IPS-15b (cell line): ENCODE results near the gene CUL1.

ENCODE experiments used
- H3K27me3 ChIP-seq: one replicate; pipeline ENCODE4 v1.6.1; 2013; ENCODE audit warnings: low read length; ENCODE audit not compliant: control insufficient read depth, insufficient read depth
- H3K36me3 ChIP-seq: one replicate; pipeline ENCODE4 v1.6.1; 2013; ENCODE audit warnings: low read length; ENCODE audit not compliant: control insufficient read depth, insufficient read depth
- H3K4me1 ChIP-seq: one replicate; pipeline ENCODE4 v1.6.1; 2013; ENCODE audit warnings: mild to moderate bottlenecking, low read length; ENCODE audit not compliant: control insufficient read depth, insufficient read depth
- H3K4me3 ChIP-seq: one replicate; pipeline ENCODE4 v1.5.1; 2013; ENCODE audit warnings: low read depth, low read length
- H3K9ac ChIP-seq: one replicate; pipeline ENCODE4 v1.6.1; 2013; ENCODE audit warnings: low read depth, mild to moderate bottlenecking, low read length
- H3K9me3 ChIP-seq: one replicate; pipeline ENCODE4 v1.6.1; 2013; ENCODE audit warnings: mild to moderate bottlenecking, low read length; ENCODE audit not compliant: control insufficient read depth, insufficient read depth

The CUL1 gene

DNA sequence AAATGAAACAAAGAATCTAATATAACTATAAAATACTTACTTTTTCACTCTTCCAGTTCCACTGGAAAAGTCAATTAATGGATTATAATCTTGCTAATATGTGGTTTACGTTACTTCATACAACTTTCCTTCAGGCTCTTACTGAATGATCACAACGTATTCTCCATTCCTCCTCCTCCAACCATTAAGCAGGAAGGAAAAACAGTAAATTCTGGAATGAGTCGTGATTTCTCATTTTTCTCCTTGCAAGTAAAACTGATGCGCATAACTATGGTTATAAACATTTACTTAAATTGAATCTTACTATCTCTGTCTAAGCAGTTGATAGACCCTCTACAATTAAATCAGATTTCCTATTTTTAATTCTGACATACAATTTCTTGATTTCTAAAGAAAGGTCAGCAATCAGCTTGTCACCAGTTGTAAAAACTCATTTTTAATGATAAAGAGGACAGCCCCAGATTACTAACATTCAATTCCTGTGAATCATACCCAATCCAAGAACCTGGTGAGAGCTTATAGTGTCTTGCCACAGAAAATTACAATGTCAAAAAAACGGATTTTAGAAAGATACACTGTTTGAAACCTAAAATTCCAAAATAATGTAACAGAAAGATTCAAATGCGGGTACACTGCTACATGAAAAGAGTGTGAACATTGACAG is 121.1 kb downstream of the CUL1 start:
- H3K4me1 ChIP-seq = no peaks in the 10 kb centered on the region
- no peaks in the 10 kb centered on the region for H3K27me3 ChIP-seq
- no peaks in the 10 kb centered on the region for H3K36me3 ChIP-seq
- no peak overlapping the region for H3K4me3 ChIP-seq
- H3K9me3 ChIP-seq = no peaks in the 10 kb centered on the region
- no peak overlapping the region for H3K9ac ChIP-seq

DNA sequence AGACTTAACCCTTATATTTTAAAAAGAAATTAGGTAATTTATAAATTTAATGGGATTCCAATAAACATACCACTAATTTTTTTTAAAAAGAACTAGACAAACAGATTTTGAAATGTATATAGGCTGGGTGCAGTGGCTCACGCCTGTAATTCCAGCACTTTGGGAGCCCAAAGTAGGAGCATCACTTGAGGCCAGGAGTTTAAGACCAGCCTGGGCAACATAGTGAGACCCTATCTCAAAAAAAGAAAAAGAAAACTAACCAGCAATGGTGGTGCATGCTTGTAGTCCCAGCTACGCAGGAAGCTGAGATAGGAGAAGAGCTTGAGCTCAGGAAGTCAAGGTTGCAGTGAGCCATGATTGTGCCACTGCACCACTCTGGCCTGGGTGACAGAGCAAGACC is 122.7 kb downstream of the CUL1 start:
- H3K9ac ChIP-seq = no peak overlapping the region
- H3K36me3 ChIP-seq = no peaks in the 10 kb centered on the region
- H3K9me3 ChIP-seq = no peaks in the 10 kb centered on the region
- no peaks in the 10 kb centered on the region for H3K27me3 ChIP-seq
- H3K4me3 ChIP-seq = no peak overlapping the region
- H3K4me1 ChIP-seq = no peaks in the 10 kb centered on the region

DNA sequence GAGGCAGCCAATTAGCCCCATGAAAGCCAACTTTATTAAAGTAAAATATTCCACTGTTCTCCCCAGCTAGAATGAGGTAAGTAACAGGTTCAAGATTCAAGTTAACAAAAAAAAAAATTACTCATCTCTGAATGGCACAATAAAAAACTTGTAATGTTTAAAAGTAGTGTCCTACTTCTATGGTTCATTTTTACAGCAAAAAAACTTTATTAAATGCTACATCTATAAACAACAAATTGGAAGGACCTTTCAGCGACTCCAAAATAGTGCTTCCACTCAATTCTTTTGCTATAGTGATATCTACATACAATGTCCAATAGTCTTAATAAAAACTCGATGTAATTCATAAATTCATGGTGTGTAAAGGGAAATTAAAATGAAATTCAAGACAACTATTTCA is 126.2 kb downstream of the CUL1 start:
- no peaks in the 10 kb centered on the region for H3K4me1 ChIP-seq
- no peaks in the 10 kb centered on the region for H3K9me3 ChIP-seq
- H3K9ac ChIP-seq = no peak overlapping the region
- no peaks in the 10 kb centered on the region for H3K36me3 ChIP-seq
- no peak overlapping the region for H3K4me3 ChIP-seq
- H3K27me3 ChIP-seq = no peaks in the 10 kb centered on the region

DNA sequence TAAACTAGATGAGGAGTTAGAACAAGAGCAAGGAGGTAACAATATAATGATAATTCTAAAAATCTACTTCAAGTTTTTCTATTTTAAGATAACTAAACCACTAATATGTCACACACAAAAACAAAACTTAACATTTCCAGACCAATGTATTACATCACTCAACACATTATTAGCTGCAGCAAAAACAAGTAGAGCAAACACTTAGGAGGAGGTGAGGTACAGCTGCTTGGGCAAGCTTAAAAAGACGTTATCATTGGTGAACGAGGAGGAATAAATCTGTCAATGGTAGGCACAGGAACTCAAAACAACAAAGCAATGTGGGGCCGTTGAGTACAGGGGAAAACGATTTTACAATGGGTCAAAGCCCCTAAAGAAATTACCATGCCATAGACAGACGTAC is 126.6 kb downstream of the CUL1 start:
- no peak overlapping the region for H3K4me3 ChIP-seq
- H3K36me3 ChIP-seq = no peaks in the 10 kb centered on the region
- no peak overlapping the region for H3K9ac ChIP-seq
- H3K4me1 ChIP-seq = no peaks in the 10 kb centered on the region
- H3K9me3 ChIP-seq = no peaks in the 10 kb centered on the region
- H3K27me3 ChIP-seq = no peaks in the 10 kb centered on the region

DNA sequence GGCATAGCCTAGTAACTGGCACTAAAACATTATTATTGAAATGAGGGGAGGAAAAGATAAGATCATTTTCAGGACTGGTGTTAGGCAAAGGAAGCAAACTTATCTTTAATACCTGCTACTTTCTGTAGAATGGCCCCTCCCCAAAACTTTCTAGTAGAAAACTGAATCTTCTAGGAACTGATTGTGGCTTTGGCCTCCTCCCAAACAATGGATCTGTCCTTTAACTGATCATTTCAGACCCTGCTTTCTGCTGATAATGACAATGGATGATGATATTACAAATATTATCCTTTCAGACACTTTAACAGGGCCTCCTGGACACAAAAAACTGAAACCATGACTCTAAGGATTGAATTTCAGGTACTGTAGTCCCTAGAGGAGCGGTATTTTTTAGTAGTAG is 130.3 kb downstream of the CUL1 start:
- Histone ChIP-seq H3K4me1 (no peaks in the 10 kb centered on the region), H3K4me3 (no peak overlapping the region), H3K9ac (no peak overlapping the region), H3K27me3 (no peaks in the 10 kb centered on the region), H3K9me3 (no peaks in the 10 kb centered on the region), H3K36me3 (no peaks in the 10 kb centered on the region)

DNA sequence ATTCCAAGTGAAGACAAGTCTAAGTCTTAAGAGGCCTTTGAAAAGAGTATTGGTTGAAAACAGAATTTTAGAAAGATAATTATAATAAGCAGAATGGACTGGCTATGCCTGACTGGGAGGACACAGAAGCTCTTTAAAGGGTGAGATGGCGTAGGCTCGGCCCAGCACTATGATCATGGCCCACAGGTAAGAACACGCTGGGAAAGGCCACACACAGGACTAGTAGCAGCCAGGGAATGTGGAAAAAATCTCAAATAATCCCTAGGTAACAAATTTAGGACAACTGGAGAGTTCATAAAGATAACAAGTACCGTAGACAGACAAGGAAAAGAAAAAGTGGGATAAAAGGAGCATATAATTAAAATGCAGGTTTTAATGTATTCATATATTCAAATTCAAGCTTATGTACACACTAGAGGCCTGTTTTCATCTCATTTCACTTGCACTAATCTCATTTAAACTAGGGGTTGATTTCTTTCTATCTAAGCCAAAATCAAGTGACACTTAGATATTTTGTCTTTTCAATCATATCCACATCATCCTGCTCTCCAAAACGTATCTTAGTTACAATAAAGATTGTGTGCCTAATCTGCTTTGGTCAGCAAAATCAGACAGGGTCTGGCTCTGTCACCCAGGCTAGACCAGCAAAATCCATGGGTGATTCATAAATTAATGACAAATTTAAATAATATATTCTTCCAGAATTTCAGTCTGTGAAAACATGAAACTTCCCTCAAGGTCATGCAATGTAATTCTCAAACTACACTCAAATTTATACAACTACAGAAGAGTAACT is 132.4 kb downstream of the CUL1 start:
- Histone ChIP-seq H3K4me3 (no peak overlapping the region), H3K9me3 (no peaks in the 10 kb centered on the region), H3K9ac (no peak overlapping the region), H3K36me3 (no peaks in the 10 kb centered on the region), H3K27me3 (no peaks in the 10 kb centered on the region), H3K4me1 (no peaks in the 10 kb centered on the region)

DNA sequence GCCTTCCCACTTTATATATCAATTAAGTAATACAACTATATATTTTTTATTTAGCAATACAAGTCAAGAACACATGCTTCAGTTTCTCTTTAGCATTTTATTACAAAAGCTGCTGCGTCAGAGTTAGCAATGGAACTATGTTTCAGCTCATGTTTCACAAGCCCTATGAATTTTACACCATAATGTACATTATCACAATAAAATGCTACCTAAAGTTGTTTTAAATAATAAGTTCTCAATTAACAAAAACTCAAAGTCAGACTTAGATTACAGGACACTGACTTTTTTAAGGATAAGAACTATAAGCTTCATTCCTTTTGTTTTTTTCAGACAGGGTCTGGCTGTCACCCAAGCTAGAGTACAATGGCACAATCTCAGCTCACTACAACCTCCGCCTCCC is 133.1 kb downstream of the CUL1 start:
- no peak overlapping the region for H3K4me3 ChIP-seq
- H3K27me3 ChIP-seq = no peaks in the 10 kb centered on the region
- no peak overlapping the region for H3K9ac ChIP-seq
- H3K4me1 ChIP-seq = no peaks in the 10 kb centered on the region
- no peaks in the 10 kb centered on the region for H3K36me3 ChIP-seq
- no peaks in the 10 kb centered on the region for H3K9me3 ChIP-seq

DNA sequence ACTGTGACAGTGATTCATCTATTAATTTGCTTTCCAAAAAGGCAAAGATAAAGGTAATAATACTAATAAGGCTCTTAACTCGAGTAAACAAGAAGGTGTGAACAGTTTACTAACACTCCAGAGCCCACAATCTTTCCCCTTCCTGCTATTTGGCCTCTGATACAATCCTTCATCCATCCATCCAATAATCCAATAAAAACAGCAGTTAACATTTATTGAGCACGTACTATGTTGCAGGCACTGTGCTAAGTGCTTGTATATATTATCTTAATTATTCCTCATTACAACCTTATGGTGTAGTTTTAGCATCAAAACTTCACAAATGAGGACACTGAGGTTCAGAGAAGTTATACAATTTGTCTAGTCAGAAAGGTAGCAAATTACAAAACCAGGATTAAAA is 135.9 kb downstream of the CUL1 start:
- Histone ChIP-seq H3K36me3 (no peaks in the 10 kb centered on the region), H3K9ac (no peak overlapping the region), H3K9me3 (no peaks in the 10 kb centered on the region), H3K4me1 (no peaks in the 10 kb centered on the region), H3K4me3 (no peak overlapping the region), H3K27me3 (no peaks in the 10 kb centered on the region)

DNA sequence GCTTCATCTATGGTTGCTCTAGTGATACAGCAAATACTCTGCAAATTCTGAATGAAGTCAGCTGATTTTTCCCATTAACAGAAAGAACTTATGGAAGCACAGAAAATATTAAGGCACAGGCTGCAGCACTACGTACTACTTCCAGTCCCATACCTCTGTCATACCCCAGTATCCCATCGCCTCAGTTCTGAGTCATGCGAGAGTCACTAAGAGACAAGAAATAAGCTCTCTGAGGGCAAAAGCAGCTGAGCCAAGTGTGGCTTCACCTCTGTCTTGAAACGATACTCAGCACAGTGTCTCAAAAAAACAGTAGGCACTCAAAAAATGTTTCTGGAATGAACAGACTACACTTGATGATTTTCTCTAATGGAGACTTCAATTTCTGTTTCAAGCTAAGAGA is 137.2 kb downstream of the CUL1 start:
- no peaks in the 10 kb centered on the region for H3K36me3 ChIP-seq
- H3K9me3 ChIP-seq = no peaks in the 10 kb centered on the region
- H3K9ac ChIP-seq = no peak overlapping the region
- no peaks in the 10 kb centered on the region for H3K4me1 ChIP-seq
- no peaks in the 10 kb centered on the region for H3K27me3 ChIP-seq
- no peak overlapping the region for H3K4me3 ChIP-seq

DNA sequence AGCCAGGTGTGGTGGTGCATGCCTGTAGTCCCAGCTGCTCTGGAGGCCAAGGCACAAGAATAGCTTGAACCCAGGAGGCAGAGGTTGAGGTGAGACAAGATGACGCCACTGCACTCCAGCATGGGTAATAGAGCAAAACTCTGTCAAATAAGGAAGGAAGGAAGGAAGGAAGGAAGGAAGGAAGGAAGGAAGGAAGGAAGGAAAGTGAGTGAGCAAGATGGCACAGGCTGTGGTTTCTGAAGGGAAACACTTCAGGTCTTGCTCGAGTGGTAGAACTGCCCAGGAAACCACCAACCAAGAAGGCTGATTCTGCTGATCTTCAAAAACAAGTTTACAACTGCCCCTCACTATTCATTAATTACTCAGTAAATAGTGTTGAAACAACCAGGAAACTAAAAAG is 140.2 kb downstream of the CUL1 start:
- Histone ChIP-seq H3K4me1 (no peaks in the 10 kb centered on the region), H3K9ac (no peak overlapping the region), H3K36me3 (no peaks in the 10 kb centered on the region), H3K27me3 (no peaks in the 10 kb centered on the region), H3K4me3 (no peak overlapping the region), H3K9me3 (no peaks in the 10 kb centered on the region)

DNA sequence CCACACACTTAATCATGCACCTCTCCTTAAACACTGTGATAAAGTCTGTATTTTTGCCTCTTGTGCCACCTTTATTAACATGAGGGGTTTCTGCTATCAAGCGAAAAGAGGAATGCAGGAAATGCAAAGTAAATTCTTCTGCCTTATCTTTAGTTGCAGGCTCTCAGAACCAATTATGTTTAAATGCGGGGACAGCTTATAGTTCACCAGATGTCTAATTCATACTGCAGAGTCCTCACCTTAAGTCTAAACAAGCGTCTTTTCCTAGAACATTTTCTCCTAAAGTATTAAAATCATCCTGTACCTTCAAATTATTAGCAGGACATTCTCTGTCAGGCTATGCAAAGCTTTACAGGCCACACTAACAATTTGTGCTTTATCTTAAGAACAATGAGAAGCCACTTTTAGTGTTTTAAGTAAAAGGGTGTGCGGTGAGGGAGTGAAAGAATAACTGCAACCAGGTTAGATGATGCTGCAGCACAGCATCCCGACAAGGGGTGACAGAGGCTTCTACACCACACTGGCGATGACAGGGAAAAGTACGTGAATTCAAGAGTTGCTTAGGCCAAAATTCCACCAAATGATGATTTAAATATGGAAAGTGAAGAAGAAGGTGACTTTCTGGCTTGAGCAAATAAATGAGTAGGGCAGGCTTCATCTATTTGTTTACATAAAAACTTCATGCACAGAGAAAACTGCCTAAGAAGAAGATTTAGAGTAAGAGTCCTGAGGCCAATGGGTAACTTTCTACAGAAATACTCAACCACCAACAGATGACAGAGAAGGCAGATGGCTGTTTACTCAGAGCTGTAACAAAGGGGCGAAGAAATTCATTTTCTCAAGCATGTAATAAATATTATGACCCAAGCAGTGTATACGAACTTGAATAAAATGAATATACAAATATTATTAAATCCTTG is 149.4 kb downstream of the CUL1 start:
- H3K9ac ChIP-seq = no peak overlapping the region
- H3K4me3 ChIP-seq = no peak overlapping the region
- H3K4me1 ChIP-seq = peaks cover 23% of the 10 kb centered on the region
- H3K9me3 ChIP-seq = no peaks in the 10 kb centered on the region
- H3K27me3 ChIP-seq = no peaks in the 10 kb centered on the region
- H3K36me3 ChIP-seq = no peaks in the 10 kb centered on the region
